ENCODE data around the gene TMPRSS9.
"Not testable (repeated sequence)": the region's sequence is repeated elsewhere in the genome, so short reads cannot be mapped to it uniquely, and the experiment has no call there.

TMPRSS9 gene

DNA sequence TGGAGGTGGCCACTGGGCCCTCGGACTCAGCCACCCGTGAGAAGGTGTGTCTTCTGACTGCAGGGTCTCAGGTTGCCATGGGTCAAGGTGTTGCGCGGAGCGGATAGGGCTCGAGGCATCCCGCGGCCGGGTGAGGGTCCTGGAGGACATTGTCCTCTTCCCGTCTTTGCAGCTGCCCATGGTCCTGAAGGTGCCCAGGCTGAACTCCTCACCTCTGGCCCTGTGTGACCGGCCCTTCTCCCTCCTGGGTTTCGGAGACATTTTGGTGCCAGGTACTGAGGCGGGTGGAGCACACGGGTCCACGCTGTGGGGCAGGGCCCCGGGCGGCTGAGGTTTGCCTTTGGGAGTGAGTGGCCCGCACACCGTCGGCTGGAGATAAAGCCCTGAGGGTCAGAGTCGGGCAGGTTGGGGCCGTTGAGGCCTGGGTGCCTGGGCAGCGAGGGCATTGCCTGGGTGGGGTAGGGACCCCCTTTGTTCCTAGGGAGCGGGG lies 15.6 kb upstream of the TMPRSS9 start:
- Histone ChIP-seq H3K27me3 (ENCODE audit: control insufficient read depth in 1 of 2, insufficient read depth in 1 of 2, low read length in 2 of 2) (no peaks in the 10 kb centered on the region), H3K4me3 (ENCODE audit: insufficient read depth in 1 of 2, low read depth in 1 of 2, low read length in 2 of 2) (no peak overlapping the region), H4K91ac (ENCODE audit: low read length) (no peak overlapping the region), H3K4me2 (ENCODE audit: low read length, poor library complexity, severe bottlenecking) (no peak overlapping the region), H3K36me3 (ENCODE audit: control insufficient read depth in 1 of 2, insufficient read depth in 2 of 2, low read depth in 1 of 2, low read length in 2 of 2) (peaks cover 39 to 74% of the 10 kb centered on the region in 2 experiments), H3K9me3 (ENCODE audit: control insufficient read depth, low read length) (no peaks in the 10 kb centered on the region), H2AK5ac (ENCODE audit: low read length, severe bottlenecking) (no peak overlapping the region), H2BK15ac (ENCODE audit: low read depth, poor library complexity, severe bottlenecking) (no peak overlapping the region), H2AFZ (ENCODE audit: low read depth, low read length) (no peak overlapping the region), H2BK120ac (ENCODE audit: low read depth, low read length) (no peak overlapping the region), H3K4ac (ENCODE audit: low read depth in 1 of 2, low read length in 2 of 2) (no peak overlapping the region), H3K27ac (ENCODE audit: low read length, poor library complexity, severe bottlenecking) (no peak overlapping the region), H3K23ac (ENCODE audit: low read length in 2 of 2) (no peak overlapping the region), H3K14ac (ENCODE audit: low read length in 2 of 2) (no peak overlapping the region), H4K8ac (ENCODE audit: low read length) (no peak overlapping the region), H3K4me1 (ENCODE audit: control insufficient read depth, insufficient read depth, low read depth, low read length) (no peaks in the 10 kb centered on the region), H3K18ac (ENCODE audit: low read depth in 1 of 2, low read length in 2 of 2) (no peak overlapping the region), H3K9ac (ENCODE audit: low read length) (no peak overlapping the region), H2BK12ac (ENCODE audit: low read length in 2 of 2) (no peak overlapping the region), H2BK5ac (ENCODE audit: low read depth, low read length, poor library complexity, severe bottlenecking) (no peak overlapping the region), H3K79me1 (replicated peaks; ENCODE audit: low read length, poor library complexity, severe bottlenecking) (peaks cover 13% of the 10 kb centered on the region)
- DNase-seq: no peak
- WGBS: 98% methylated on average over 24 of the region's 24 CpGs

DNA sequence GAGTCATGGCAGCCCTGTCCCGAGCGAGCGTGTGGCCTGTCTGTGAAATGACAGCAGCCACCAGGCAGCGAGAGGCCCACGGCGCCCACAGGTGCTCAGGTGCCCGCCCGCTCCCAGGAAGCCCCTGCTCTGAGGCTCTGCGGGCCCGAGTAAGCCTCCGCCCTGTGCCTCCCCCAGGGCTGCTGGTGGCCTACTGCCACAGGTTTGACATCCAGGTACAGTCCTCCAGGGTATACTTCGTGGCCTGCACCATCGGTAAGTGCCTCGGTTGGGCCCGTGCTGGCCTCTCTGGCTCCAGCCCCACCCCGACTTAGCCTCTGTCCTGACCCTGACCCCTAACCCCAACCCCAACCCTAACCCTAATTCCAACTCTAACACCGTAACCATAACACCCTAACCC lies 15.0 kb upstream of the TMPRSS9 start:
- 97% methylated on average over 17 of the region's 17 CpGs for WGBS
- Histone ChIP-seq H3K23ac (ENCODE audit: low read length in 2 of 2) (no peak overlapping the region), H2AK5ac (ENCODE audit: low read length, severe bottlenecking) (no peak overlapping the region)

DNA sequence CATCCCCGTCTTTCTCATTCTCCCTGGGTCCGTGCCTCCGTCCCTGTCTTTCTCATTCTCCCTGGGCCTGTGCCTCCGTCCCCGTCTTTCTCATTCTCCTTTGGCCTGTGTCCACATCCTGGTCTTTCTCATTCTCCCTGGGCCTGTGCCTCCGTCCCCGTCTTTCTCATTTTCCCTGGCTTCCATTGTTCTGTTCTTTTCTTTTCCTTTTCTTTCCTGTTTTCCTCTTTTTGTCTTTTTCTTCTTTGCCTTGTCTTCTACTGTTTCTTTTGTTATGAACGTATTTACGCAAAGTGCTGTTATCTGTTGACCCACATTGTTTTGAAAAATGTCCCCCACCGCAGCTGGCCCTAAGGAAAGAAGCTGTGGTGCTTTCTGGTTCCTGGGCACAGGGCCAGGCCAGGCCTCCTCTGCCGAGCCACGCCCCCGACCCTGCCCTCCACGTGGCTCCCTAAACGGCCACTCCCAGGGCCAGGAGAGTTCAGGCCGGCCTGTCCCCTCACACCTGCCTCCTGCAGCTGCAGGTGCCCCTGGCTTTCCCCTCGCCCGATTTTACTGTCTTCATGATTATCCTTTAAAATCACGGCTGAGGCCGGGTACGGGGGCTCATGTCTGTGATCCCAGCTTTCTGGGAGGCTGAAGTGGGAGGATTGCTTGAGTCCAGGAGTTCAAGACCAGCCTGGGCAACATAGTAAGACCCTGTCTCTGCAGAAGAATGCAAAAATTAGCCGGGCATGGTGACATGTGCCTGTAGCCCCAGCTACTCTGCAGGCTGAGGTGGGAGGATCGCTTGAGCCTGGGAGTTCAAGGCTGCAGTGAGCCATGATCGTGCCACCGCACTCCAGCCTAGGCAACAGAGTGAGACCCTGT lies 14.0 kb upstream of the TMPRSS9 start:
- Histone ChIP-seq H2BK5ac (ENCODE audit: low read depth, low read length, poor library complexity, severe bottlenecking) (no peak overlapping the region), H4K91ac (ENCODE audit: low read length) (no peak overlapping the region), H2AK5ac (ENCODE audit: low read length, severe bottlenecking) (no peak overlapping the region), H2BK15ac (ENCODE audit: low read depth, poor library complexity, severe bottlenecking) (no peak overlapping the region), H2BK12ac (ENCODE audit: low read length in 2 of 2) (no peak overlapping the region), H3K4me2 (ENCODE audit: low read length, poor library complexity, severe bottlenecking) (no peak overlapping the region), H3K4ac (ENCODE audit: low read depth in 1 of 2, low read length in 2 of 2) (no peak overlapping the region), H2AFZ (ENCODE audit: low read depth, low read length) (no peak overlapping the region), H3K27me3 (ENCODE audit: control insufficient read depth in 1 of 2, insufficient read depth in 1 of 2, low read length in 2 of 2) (no peaks in the 10 kb centered on the region), H3K9me3 (ENCODE audit: control insufficient read depth, low read length) (no peaks in the 10 kb centered on the region), H2BK120ac (ENCODE audit: low read depth, low read length) (no peak overlapping the region), H3K14ac (ENCODE audit: low read length in 2 of 2) (no peak overlapping the region), H3K23ac (ENCODE audit: low read length in 2 of 2) (no peak overlapping the region), H3K4me1 (ENCODE audit: control insufficient read depth, insufficient read depth, low read depth, low read length) (no peaks in the 10 kb centered on the region), H3K18ac (ENCODE audit: low read depth in 1 of 2, low read length in 2 of 2) (no peak overlapping the region), H3K79me1 (replicated peaks; ENCODE audit: low read length, poor library complexity, severe bottlenecking) (peaks cover 2% of the 10 kb centered on the region), H4K8ac (ENCODE audit: low read length) (no peak overlapping the region), H3K9ac (ENCODE audit: low read length) (no peak overlapping the region), H3K36me3 (ENCODE audit: control insufficient read depth in 1 of 2, insufficient read depth in 2 of 2, low read depth in 1 of 2, low read length in 2 of 2) (peaks cover 50 to 73% of the 10 kb centered on the region in 2 experiments), H3K4me3 (ENCODE audit: insufficient read depth in 1 of 2, low read depth in 1 of 2, low read length in 2 of 2) (no peak overlapping the region), H3K27ac (ENCODE audit: low read length, poor library complexity, severe bottlenecking) (no peak overlapping the region)
- 86% methylated on average over 24 of the region's 25 CpGs for WGBS
- DNase-seq: no peak

More for the DNA sequence above, 15.0 kb upstream of the TMPRSS9 start:
- Histone ChIP-seq H2BK15ac (ENCODE audit: low read depth, poor library complexity, severe bottlenecking) (no peak overlapping the region), H3K9ac (ENCODE audit: low read length) (no peak overlapping the region), H3K27ac (ENCODE audit: low read length, poor library complexity, severe bottlenecking) (no peak overlapping the region), H2BK12ac (ENCODE audit: low read length in 2 of 2) (no peak overlapping the region), H3K79me1 (replicated peaks; ENCODE audit: low read length, poor library complexity, severe bottlenecking) (peaks cover 6% of the 10 kb centered on the region), H2BK120ac (ENCODE audit: low read depth, low read length) (no peak overlapping the region), H3K14ac (ENCODE audit: low read length in 2 of 2) (no peak overlapping the region), H3K4ac (ENCODE audit: low read depth in 1 of 2, low read length in 2 of 2) (no peak overlapping the region), H4K8ac (ENCODE audit: low read length) (no peak overlapping the region), H3K18ac (ENCODE audit: low read depth in 1 of 2, low read length in 2 of 2) (no peak overlapping the region), H3K36me3 (ENCODE audit: control insufficient read depth in 1 of 2, insufficient read depth in 2 of 2, low read depth in 1 of 2, low read length in 2 of 2) (peaks cover 41 to 73% of the 10 kb centered on the region in 2 experiments), H3K4me2 (ENCODE audit: low read length, poor library complexity, severe bottlenecking) (no peak overlapping the region), H3K9me3 (ENCODE audit: control insufficient read depth, low read length) (no peaks in the 10 kb centered on the region), H3K27me3 (ENCODE audit: control insufficient read depth in 1 of 2, insufficient read depth in 1 of 2, low read length in 2 of 2) (no peaks in the 10 kb centered on the region), H2AFZ (ENCODE audit: low read depth, low read length) (no peak overlapping the region), H2BK5ac (ENCODE audit: low read depth, low read length, poor library complexity, severe bottlenecking) (no peak overlapping the region), H3K4me1 (ENCODE audit: control insufficient read depth, insufficient read depth, low read depth, low read length) (no peaks in the 10 kb centered on the region), H3K4me3 (ENCODE audit: insufficient read depth in 1 of 2, low read depth in 1 of 2, low read length in 2 of 2) (no peak overlapping the region), H4K91ac (ENCODE audit: low read length) (no peak overlapping the region)
- no peak for DNase-seq

DNA sequence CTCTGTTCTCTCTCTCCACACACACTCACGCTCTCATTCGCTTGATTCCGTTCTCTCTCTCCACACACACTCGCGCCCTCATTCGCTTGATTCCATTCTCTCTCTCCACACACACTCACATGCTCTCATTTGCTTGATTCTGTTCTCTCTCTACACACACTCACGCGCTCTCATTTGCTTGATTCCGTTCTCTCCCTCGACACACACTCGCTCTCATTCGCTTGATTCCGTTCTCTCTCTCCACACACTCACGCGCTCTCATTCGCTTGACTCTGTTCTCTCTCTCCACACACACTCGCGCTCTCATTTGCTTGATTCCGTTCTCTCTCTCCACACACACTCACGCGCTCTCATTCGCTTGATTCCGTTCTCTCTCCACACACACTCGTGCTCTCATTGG lies 10.2 kb upstream of the TMPRSS9 start:
- H2BK12ac ChIP-seq (ENCODE audit: low read length in 2 of 2); H3K4me3 ChIP-seq (ENCODE audit: insufficient read depth in 1 of 2, low read depth in 1 of 2, low read length in 2 of 2); H3K18ac ChIP-seq (ENCODE audit: low read depth in 1 of 2, low read length in 2 of 2); H3K27me3 ChIP-seq (ENCODE audit: control insufficient read depth in 1 of 2, insufficient read depth in 1 of 2, low read length in 2 of 2); H2BK15ac ChIP-seq (ENCODE audit: low read depth, poor library complexity, severe bottlenecking); H3K4me1 ChIP-seq (ENCODE audit: control insufficient read depth, insufficient read depth, low read depth, low read length); H3K23ac ChIP-seq (ENCODE audit: low read length in 2 of 2); H2BK120ac ChIP-seq (ENCODE audit: low read depth, low read length); H2AK5ac ChIP-seq (ENCODE audit: low read length, severe bottlenecking); H3K4ac ChIP-seq (ENCODE audit: low read depth in 1 of 2, low read length in 2 of 2); H2BK5ac ChIP-seq (ENCODE audit: low read depth, low read length, poor library complexity, severe bottlenecking); DNase-seq; H3K27ac ChIP-seq (ENCODE audit: low read length, poor library complexity, severe bottlenecking); H4K8ac ChIP-seq (ENCODE audit: low read length); H4K91ac ChIP-seq (ENCODE audit: low read length); H3K9ac ChIP-seq (ENCODE audit: low read length); H3K79me1 ChIP-seq (replicated peaks; ENCODE audit: low read length, poor library complexity, severe bottlenecking); H3K9me3 ChIP-seq (ENCODE audit: control insufficient read depth, low read length); H3K4me2 ChIP-seq (ENCODE audit: low read length, poor library complexity, severe bottlenecking); H2AFZ ChIP-seq (ENCODE audit: low read depth, low read length); H3K14ac ChIP-seq (ENCODE audit: low read length in 2 of 2): not testable (repeated sequence)
- 95% methylated on average over 24 of the region's 24 CpGs for WGBS
- peaks cover 50 to 77% of the 10 kb centered on the region in 2 experiments for H3K36me3 ChIP-seq (ENCODE audit: control insufficient read depth in 1 of 2, insufficient read depth in 2 of 2, low read depth in 1 of 2, low read length in 2 of 2)

Data from mesenchymal stem cell (in vitro differentiated cells and primary cell).